K562 (cell line): ENCODE results near the gene REX1BD. TPM values are rescaled to one million over a fixed set of nuclear protein-coding genes. Genes with fewer than 3 reads are reported as not detected.

Experiments used
- ATAC-seq: fragments of 200-7000 bp; cut with Tn5 transposase; 3 replicates; pipeline ENCODE4 v1.9.1; 2020; ENCODE audit warnings: moderate library complexity
- BruUV-seq: library from RNA; stranded (reverse); fragments of 400-500 nt; replicated peaks from 2 replicates; lab custom pipeline; 2021; lab: Mats Ljungman, UMichigan
- CTCF ChIA-PET: fragments of 300-600 bp; formaldehyde crosslinking; extraction: SDS; loops from one replicate; lab custom pipeline; 2021; ENCODE audit warnings: low intra/inter-chr PET ratio; lab: Yijun Ruan, JAX
- POLR2A ChIA-PET: fragments of 300-600, 350-650 bp; sonication (Branson Sonifier 250); formaldehyde crosslinking; extraction: SDS; loops from one replicate; lab custom pipeline; 2021; ENCODE audit warnings: antibody characterized with exemption, inconsistent platforms; lab: Yijun Ruan, JAX
- DNase-seq, 4 experiments: peaks; one replicate each; pipeline versions ENCODE4 v3.0.0 to v3.0.0-alpha.2; 2011 to 2018; ENCODE audit warnings: low spot score in 3 of 4, mixed read lengths in 3 of 4; ENCODE audit errors: extremely low read depth in 1 of 4
- FAIRE-seq: peaks from 2 replicates; lab custom pipeline; 2011; peaks lifted over from hg19 to GRCh38; lab: Jason Lieb, UNC
- H2AFZ ChIP-seq: 2 replicates; pipeline ENCODE4 v1.6.0; 2011; ENCODE audit warnings: low read depth, low read length, control low read depth, inconsistent platforms
- H3K27ac ChIP-seq: fragments of 200-600 bp; 3 replicates; pipeline ENCODE4 v1.8.0; 2011; ENCODE audit warnings: low read depth, mild to moderate bottlenecking, control low read depth, inconsistent platforms, low read length, moderate library complexity, mixed read lengths; ENCODE audit errors: extremely low read depth
- H3K27me3 ChIP-seq, 2 experiments: fragments of 300-600 bp in 1 of 2; 2 replicates in 1 of 2; 3 replicates in 1 of 2; pipeline versions ENCODE4 v1.6.0 to v1.8.0; 2011; ENCODE audit warnings: inconsistent platforms in 2 of 2, low read length in 2 of 2, mild to moderate bottlenecking in 1 of 2, mixed read lengths in 1 of 2, moderate library complexity in 1 of 2; ENCODE audit not compliant: control insufficient read depth in 2 of 2, insufficient read depth in 2 of 2
- H3K36me3 ChIP-seq: fragments of 300-600 bp; 3 replicates; pipeline ENCODE4 v1.8.0; 2011; ENCODE audit warnings: mild to moderate bottlenecking, low read length, inconsistent platforms; ENCODE audit not compliant: control insufficient read depth, insufficient read depth
- H3K4me1 ChIP-seq, 2 experiments: fragments of 200-600 bp in 1 of 2; replicated peaks in 1 of 2; 2 replicates in 1 of 2; 3 replicates in 1 of 2; pipeline versions ENCODE4 v1.5.1 to v1.8.0; 2011; ENCODE audit warnings: inconsistent platforms in 2 of 2, low read length in 2 of 2, mild to moderate bottlenecking in 1 of 2, mixed read lengths in 1 of 2, moderate library complexity in 1 of 2; ENCODE audit not compliant: control insufficient read depth in 2 of 2, insufficient read depth in 2 of 2
- H3K4me2 ChIP-seq: 2 replicates; pipeline ENCODE4 v1.6.1; 2011; ENCODE audit warnings: low read length, control low read depth, inconsistent platforms, mixed read lengths; ENCODE audit not compliant: insufficient read depth
- H3K4me3 ChIP-seq: fragments of 200-600 bp; sonication (generic), shearing (Covaris generic); 2 replicates; pipeline ENCODE4 v1.5.1; 2016; ENCODE audit warnings: control low read depth, inconsistent platforms
- H3K79me2 ChIP-seq: fragments of 200-600 bp; 3 replicates; pipeline ENCODE4 v1.8.0; 2011; ENCODE audit warnings: low read length, inconsistent platforms; ENCODE audit not compliant: control insufficient read depth, insufficient read depth
- H3K9ac ChIP-seq, 2 experiments: 2 replicates each; pipeline versions ENCODE4 v1.6.0 to v1.6.1; 2011; ENCODE audit warnings: low read depth in 2 of 2, low read length in 2 of 2, control low read depth in 1 of 2, inconsistent platforms in 1 of 2, mild to moderate bottlenecking in 1 of 2, mixed read lengths in 1 of 2; ENCODE audit not compliant: insufficient read depth in 1 of 2
- H3K9me1 ChIP-seq: one replicate; pipeline ENCODE4 v1.6.0; 2011; ENCODE audit warnings: inconsistent platforms, mild to moderate bottlenecking, low read length, moderate library complexity; ENCODE audit not compliant: control insufficient read depth, insufficient read depth
- H3K9me3 ChIP-seq: replicated peaks from 2 replicates; pipeline ENCODE4 v1.5.1; 2011; ENCODE audit warnings: low read depth, low read length, inconsistent platforms; ENCODE audit not compliant: control insufficient read depth, insufficient read depth
- H4K20me1 ChIP-seq: replicated peaks from 2 replicates; pipeline ENCODE4 v1.6.1; 2011; ENCODE audit warnings: low read length, inconsistent platforms, mixed read lengths; ENCODE audit not compliant: control insufficient read depth, insufficient read depth
- HDAC8 ChIP-seq: fragments of 450-650 bp; IDR thresholded peaks from 2 replicates; pipeline ENCODE4 v1.6.1; 2016; ENCODE audit warnings: mild to moderate bottlenecking, missing genetic modification characterization, moderate library complexity, missing compliant biosample characterization
- LCOR ChIP-seq: sonication (generic); formaldehyde crosslinking; IDR thresholded peaks from 2 replicates; pipeline ENCODE4 v1.8.0; 2022; ENCODE audit warnings: mild to moderate bottlenecking, missing genetic modification reagents
- POLR2G ChIP-seq: fragments of 200-400 bp; formaldehyde crosslinking; IDR thresholded peaks from 2 replicates; pipeline ENCODE4 v1.6.1; 2017; ENCODE audit warnings: low read depth, mild to moderate bottlenecking, antibody characterized with exemption, low read length, moderate library complexity
- RBFOX2 ChIP-seq: fragments of 200-400 bp; formaldehyde crosslinking; IDR thresholded peaks from 2 replicates; pipeline ENCODE4 v1.6.1; 2017; ENCODE audit warnings: low read depth, mild to moderate bottlenecking, low read length, moderate library complexity
- STAT6 ChIP-seq: sonication (generic); formaldehyde crosslinking; IDR thresholded peaks from 2 replicates; pipeline ENCODE4 v1.8.1; 2023; ENCODE audit warnings: mild to moderate bottlenecking, missing genetic modification reagents
- TCF7 ChIP-seq: sonication (generic); IDR thresholded peaks from 2 replicates; pipeline ENCODE4 v1.6.1; 2016; ENCODE audit warnings: antibody characterized with exemption, borderline replicate concordance
- YY1 ChIP-seq, 3 experiments: IDR thresholded peaks; 2 replicates each; pipeline ENCODE4 v1.6.1; 2011; ENCODE audit warnings: low read length in 2 of 3, mild to moderate bottlenecking in 2 of 3, moderate library complexity in 2 of 3, borderline replicate concordance in 1 of 3, control low read depth in 1 of 3, low read depth in 1 of 3; ENCODE audit not compliant: insufficient read depth in 3 of 3, insufficient replicate concordance in 2 of 3, control insufficient read depth in 1 of 3, insufficient read length in 1 of 3; ENCODE audit errors: extremely low read depth in 1 of 3
- ZNF134 ChIP-seq: fragments of 250-450 bp; sonication (Bioruptor Pico); conservative IDR thresholded peaks from 2 replicates; pipeline ENCODE4 v1.4.0; 2020
- ZNF165 ChIP-seq: fragments of 250-450 bp; sonication (Bioruptor Pico); IDR thresholded peaks from 2 replicates; pipeline ENCODE4 v1.4.0; 2020; ENCODE audit warnings: borderline replicate concordance
- ZNF512 ChIP-seq: IDR thresholded peaks from 2 replicates; pipeline ENCODE4 v1.6.1; 2016; ENCODE audit warnings: missing genetic modification characterization, missing compliant biosample characterization
- WGBS: fragments of 100-300 bp; shearing (Covaris generic); methylation state at CpG from one replicate; pipeline ENCODE4 v1.1.6; 2016; ENCODE audit warnings: low coverage, mixed read lengths; ENCODE audit not compliant: insufficient coverage; ENCODE audit errors: missing lambda C conversion rate; 5-methylcytosine and 5-hydroxymethylcytosine counted together
- in situ Hi-C: fragments of 300-500 bp; cut with MboI; formaldehyde crosslinking; loops from 4 replicates; pipeline ENCODE4 v1.15.0; 2018; ENCODE audit warnings: inconsistent platforms, mixed read lengths
- intact Hi-C: fragments of 100-400 bp; cut with micrococcal nuclease; formaldehyde crosslinking; loops from 2 replicates; pipeline ENCODE4 v1.14.2; 2022
- polyA plus RNA-seq, 8 experiments: library from polyadenylated mRNA; depleted of rRNA in 4 of 8; stranded (reverse) in 5 of 8; unstranded in 3 of 8; fragments of >200 nt; fragmentation: Nextera tagmentation in 2 of 8; fragmentation: Illumina TruSeq in 1 of 8; extraction: Ambion mirVana in 2 of 8; extraction: Trizol in 1 of 8; gene quantifications; 2 replicates each; pipeline versions ENCODE4 v1.2.1 to v1.2.3, GENCODE V29; 2011 to 2014; ENCODE audit warnings: inconsistent platforms in 1 of 8, missing spikeins in 1 of 8
- total RNA-seq, 7 experiments: library from RNA; depleted of rRNA in 6 of 7; stranded (reverse); fragments of >200 nt in 6 of 7; fragmentation: Illumina TruSeq in 2 of 7; extraction: Trizol in 2 of 7; gene quantifications; 2 replicates each; pipeline versions ENCODE4 v1.2.1 to v1.2.3, GENCODE V29; 2011 to 2021; ENCODE audit warnings: low replicate concordance in 1 of 7

REX1BD gene
- total and polyA plus RNA-seq, 9 of the 15 experiments (the other 6 are each of a cell fraction or from before 2014, with no cell fraction given): 1.9 to 136 (median 13.8) TPM

GRCh38 chr19:18559685-18560084 is 28.9 kb upstream of the REX1BD start:
- no peak overlapping the region for H3K9ac ChIP-seq
- peaks cover 8 to 18% of the 10 kb centered on the region in 2 experiments; a peak in 4 of 5 replicates for H3K4me1 ChIP-seq
- H2AFZ ChIP-seq: no peak overlapping the region
- no peaks in the 10 kb centered on the region for H3K9me3 ChIP-seq
- BruUV-seq: no TSS peak
- H3K4me2 ChIP-seq: no peak overlapping the region; the same call in 1 of the 2 replicates
- no peaks in the 10 kb centered on the region for H4K20me1 ChIP-seq
- in situ Hi-C loops: no loop called here
- no peak overlapping the region for H3K4me3 ChIP-seq
- no peaks in the 10 kb centered on the region for H3K27me3 ChIP-seq
- ChIA-PET CTCF (no interaction called here), POLR2A (interaction anchor here (1.1 to 4.7 kb wide), 3 partner anchors 8 to 40 kb away, joined by 3 to 49 read pairs (median 3); partner anchors contain the start of gene UBA52)
- intact Hi-C loops: loop anchor here (5.0 kb wide), 1 partner anchor 37 kb away; the partner anchor contains the start of gene ELL
- peaks cover 48% of the 10 kb centered on the region; the same call in 2 of the 3 replicates for H3K36me3 ChIP-seq
- DNase-seq (no peak), FAIRE-seq (no peak), ATAC-seq (no peak)
- H3K9me1 ChIP-seq: no peaks in the 10 kb centered on the region
- H3K27ac ChIP-seq: no peak overlapping the region
- peaks cover 44% of the 10 kb centered on the region for H3K79me2 ChIP-seq
- 35% methylated on average over 5 of the region's 5 CpGs for WGBS
- TF ChIP-seq ZNF134 (no peak), ZNF512 (0 out of 2 replicates have a peak, but pooled peaks have one; percentile 47)

GRCh38 chr19:18562086-18562485 is 26.5 kb upstream of the REX1BD start:
- no peak overlapping the region for H3K27ac ChIP-seq
- BruUV-seq: no TSS peak
- DNase-seq (no peak), ATAC-seq (no peak), FAIRE-seq (no peak)
- H4K20me1 ChIP-seq: no peaks in the 10 kb centered on the region
- H3K9me3 ChIP-seq: no peaks in the 10 kb centered on the region
- no peak overlapping the region for H2AFZ ChIP-seq
- peaks cover 44% of the 10 kb centered on the region for H3K79me2 ChIP-seq
- H3K36me3 ChIP-seq: peaks cover 71% of the 10 kb centered on the region; the same call in 2 of the 3 replicates
- H3K4me3 ChIP-seq: no peak overlapping the region
- H3K9me1 ChIP-seq: no peaks in the 10 kb centered on the region
- WGBS: 94% methylated on average over 14 of the region's 14 CpGs
- POLR2A ChIA-PET: interaction anchor here (0.7 to 0.9 kb wide), 2 partner anchors 9 to 408 kb away, joined by 3 read pairs; partner anchors contain the start of gene UBA52
- H3K27me3 ChIP-seq: no peaks in the 10 kb centered on the region
- H3K9ac ChIP-seq: peak overlapping the region in 1 of 2 experiments; percentile 55; a peak in 2 of 4 replicates
- in situ Hi-C loops (no loop called here), intact Hi-C loops (no loop called here)
- CTCF ChIA-PET: no interaction called here
- no peak overlapping the region for H3K4me2 ChIP-seq
- H3K4me1 ChIP-seq: peaks cover 7 to 18% of the 10 kb centered on the region in 2 experiments; a peak in 4 of 5 replicates
- TF ChIP-seq ZNF165 (no peak), HDAC8 (tag) (no peak), TCF7 (no peak), YY1 (IDR thresholded peaks at IDR 0.05; ENCODE audit: borderline replicate concordance in 1 of 3, control insufficient read depth in 1 of 3, extremely low read depth in 1 of 3, insufficient read depth in 3 of 3, insufficient read length in 1 of 3, insufficient replicate concordance in 2 of 3, low read depth in 1 of 3, low read length in 2 of 3) (no peak), RBFOX2 (peak; percentile 29; the same call in 1 of the 2 replicates), LCOR (CRISPR knock-in tag) (no peak), POLR2G (0 out of 2 replicates have a peak, but pooled peaks have one; percentile 30), STAT6 (CRISPR knock-in tag) (no peak)
